Right lobe of liver (tissue), 4 donors: ENCODE data around the gene LHX6.

Source experiments
- POLR2A ChIP-seq: fragments of 450-650 bp; IDR thresholded peaks from one replicate; pipeline ENCODE4 v1.6.1; 2017; ENCODE audit warnings: antibody characterized with exemption, mild to moderate bottlenecking
- TF ChIP-seq, protein P1 (sequence below), 4 donors: fragments of 200-600 bp in 3 of 4; fragments of 450-650 bp in 1 of 4; IDR thresholded peaks; one replicate each; pipeline versions ENCODE4 v1.5.1 to v1.8.0; 2016 to 2022; ENCODE audit warnings: antibody characterized with exemption in 4 of 4, mild to moderate bottlenecking in 2 of 4
- donor health status: DM: no; HTN: no; CAD: no.
- donor health status: DM: no; HTN: no; CAD: no.
- donor health status: DM: no; HTN: yes; CAD: no.

DNA sequence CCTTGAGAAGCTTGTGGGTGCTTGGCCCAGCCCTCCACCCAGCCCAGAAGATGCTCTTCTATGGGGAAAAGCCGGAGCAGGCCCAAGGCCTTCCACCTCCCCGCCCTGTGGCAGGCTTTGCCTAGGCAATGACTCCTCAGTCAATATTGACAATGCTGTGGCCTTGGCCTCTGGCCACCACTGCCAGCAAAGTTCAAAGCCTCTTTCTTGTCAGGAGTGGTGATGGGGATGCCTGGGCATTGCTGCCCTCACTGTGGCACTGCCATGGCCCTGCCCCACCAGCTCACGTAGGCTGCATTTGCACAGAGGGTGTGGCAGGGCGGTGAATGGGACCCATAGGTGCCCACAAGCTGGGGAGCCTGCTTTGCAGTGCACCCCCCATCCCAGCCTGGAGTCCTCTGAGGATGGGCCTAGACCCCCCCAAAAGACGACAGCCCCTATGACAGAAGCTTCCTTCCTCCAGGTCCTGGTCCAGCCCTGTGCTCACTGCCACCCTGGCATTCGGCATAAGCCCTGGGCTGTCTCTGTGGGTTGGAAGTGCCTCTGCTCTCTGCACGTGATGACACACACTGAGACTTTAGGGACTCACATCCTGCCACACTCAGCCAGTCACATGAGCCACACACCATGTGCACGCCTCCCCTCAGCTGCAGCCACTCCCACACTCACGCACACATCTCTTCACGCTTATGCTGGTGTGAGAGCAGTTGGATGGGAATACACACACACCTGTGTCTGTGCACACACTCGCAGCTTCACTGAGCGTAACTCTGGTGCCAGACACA, 38.0 kb downstream of the LHX6 start:
- TF ChIP-seq, protein P1, sequence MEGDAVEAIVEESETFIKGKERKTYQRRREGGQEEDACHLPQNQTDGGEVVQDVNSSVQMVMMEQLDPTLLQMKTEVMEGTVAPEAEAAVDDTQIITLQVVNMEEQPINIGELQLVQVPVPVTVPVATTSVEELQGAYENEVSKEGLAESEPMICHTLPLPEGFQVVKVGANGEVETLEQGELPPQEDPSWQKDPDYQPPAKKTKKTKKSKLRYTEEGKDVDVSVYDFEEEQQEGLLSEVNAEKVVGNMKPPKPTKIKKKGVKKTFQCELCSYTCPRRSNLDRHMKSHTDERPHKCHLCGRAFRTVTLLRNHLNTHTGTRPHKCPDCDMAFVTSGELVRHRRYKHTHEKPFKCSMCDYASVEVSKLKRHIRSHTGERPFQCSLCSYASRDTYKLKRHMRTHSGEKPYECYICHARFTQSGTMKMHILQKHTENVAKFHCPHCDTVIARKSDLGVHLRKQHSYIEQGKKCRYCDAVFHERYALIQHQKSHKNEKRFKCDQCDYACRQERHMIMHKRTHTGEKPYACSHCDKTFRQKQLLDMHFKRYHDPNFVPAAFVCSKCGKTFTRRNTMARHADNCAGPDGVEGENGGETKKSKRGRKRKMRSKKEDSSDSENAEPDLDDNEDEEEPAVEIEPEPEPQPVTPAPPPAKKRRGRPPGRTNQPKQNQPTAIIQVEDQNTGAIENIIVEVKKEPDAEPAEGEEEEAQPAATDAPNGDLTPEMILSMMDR (IDR thresholded peaks at IDR 0.05): no peak
- no peak for TF ChIP-seq POLR2A
